CD4-positive, alpha-beta T cell (primary cell): ENCODE measurements around the gene KCND1. TPM values are rescaled to one million over a fixed set of nuclear protein-coding genes. Genes with fewer than 3 reads are reported as not detected.

ENCODE experiments used
- ATAC-seq: fragments of 200-7000 bp; cut with Tn5 transposase; one replicate; pipeline ENCODE4 v1.10.0; 2022; ENCODE audit warnings: mild to moderate bottlenecking; ENCODE audit not compliant: poor library complexity
- CTCF ChIA-PET: fragments of 350-600 bp; sonication (Branson Sonifier 250); formaldehyde crosslinking; loops from one replicate; lab custom pipeline; 2021; ENCODE audit warnings: antibody characterized with exemption, inconsistent platforms; lab: Charles Lee
- POLR2A ChIA-PET: fragments of 350-600 bp; sonication (Branson Sonifier 250); formaldehyde crosslinking; loops from one replicate; lab custom pipeline; 2021; ENCODE audit warnings: antibody characterized with exemption, inconsistent platforms; lab: Charles Lee
- DNase-seq, 14 experiments: peaks; one replicate each; pipeline ENCODE4 v3.0.0-alpha.2; 2013 to 2020; ENCODE audit warnings: mixed read lengths in 2 of 14
- H3K27ac ChIP-seq, 2 donors: one replicate each; pipeline versions ENCODE4 v1.5.1 to v1.7.0; 2013; ENCODE audit warnings: low read length in 2 of 2, low read depth in 1 of 2, mild to moderate bottlenecking in 1 of 2
- H3K27me3 ChIP-seq, 2 experiments: 1 replicate in 1 of 2; 2 replicates in 1 of 2; pipeline versions ENCODE4 v1.6.1 to v1.7.0; 2013; ENCODE audit warnings: low read length in 2 of 2, control low read depth in 1 of 2, mild to moderate bottlenecking in 1 of 2, moderate library complexity in 1 of 2; ENCODE audit not compliant: insufficient read depth in 2 of 2, control insufficient read depth in 1 of 2
- H3K36me3 ChIP-seq: one replicate; pipeline ENCODE4 v1.6.1; 2013; ENCODE audit warnings: low read length, control low read depth; ENCODE audit not compliant: insufficient read depth
- H3K4me1 ChIP-seq: one replicate; pipeline ENCODE4 v1.6.1; 2013; ENCODE audit warnings: low read length, control low read depth; ENCODE audit not compliant: insufficient read depth
- H3K4me3 ChIP-seq: one replicate; pipeline ENCODE4 v1.5.1; 2013; ENCODE audit warnings: mild to moderate bottlenecking, low read length, moderate library complexity
- H3K9me3 ChIP-seq, 2 experiments: 1 replicate in 1 of 2; 2 replicates in 1 of 2; pipeline versions ENCODE4 v1.6.1 to v1.7.0; 2013; ENCODE audit warnings: low read length in 2 of 2, mild to moderate bottlenecking in 2 of 2, control low read depth in 1 of 2, moderate library complexity in 1 of 2; ENCODE audit not compliant: control insufficient read depth in 1 of 2, insufficient read depth in 1 of 2
- H3K27ac Mint-ChIP-seq: one replicate; pipeline ENCODE4 v1.8.0; 2020; ENCODE audit warnings: mixed read lengths
- H3K27me3 Mint-ChIP-seq: one replicate; pipeline ENCODE4 v1.8.0; 2021; ENCODE audit warnings: mixed read lengths
- H3K36me3 Mint-ChIP-seq: one replicate; pipeline ENCODE4 v1.8.0; 2021; ENCODE audit warnings: low read depth, mixed read lengths
- H3K4me1 Mint-ChIP-seq: one replicate; pipeline ENCODE4 v1.8.0; 2021; ENCODE audit warnings: low read depth, mixed read lengths
- H3K4me3 Mint-ChIP-seq: one replicate; pipeline ENCODE4 v1.8.0; 2020; ENCODE audit warnings: mild to moderate bottlenecking, mixed read lengths
- H3K9me3 Mint-ChIP-seq: one replicate; pipeline ENCODE4 v1.8.0; 2020; ENCODE audit warnings: mixed read lengths
- CTCF ChIP-seq: fragments of 200-600 bp; IDR thresholded peaks from one replicate; pipeline ENCODE4 v1.8.0; 2022; ENCODE audit warnings: antibody characterized with exemption, mild to moderate bottlenecking
- intact Hi-C, 2 experiments: fragments of 100-400 bp; cut with DNase I in 1 of 2; cut with micrococcal nuclease in 1 of 2; formaldehyde crosslinking; loops; one replicate each; pipeline versions ENCODE4 v1.15.1 to v1.9.0; 2023 to 2025; cut with DNase I, micrococcal nuclease
- total RNA-seq, 174 experiments: library from RNA in 2 of 174; stranded (reverse) in 2 of 174; gene quantifications; one replicate each; pipeline ENCODE4 v1.2.3 and lab custom pipeline; 2021 to 2026

KCND1 gene
- total RNA-seq, 2 experiments from 2014 or later, result 1.5 to 2.7 TPM

GRCh38 chrX:48919947-48920717 is 51.5 kb downstream of the KCND1 start:
- DNase-seq (peak in 9 of 14 experiments; percentile 19 to 74 (median 51)), ATAC-seq (peak; percentile 34)
- Histone ChIP-seq H3K27ac (peak overlapping the region; percentile 71 to 94), H3K27me3 (no peaks in the 10 kb centered on the region), H3K36me3 (peaks cover 53% of the 10 kb centered on the region), H3K4me3 (peak overlapping the region; percentile 89), H3K9me3 (no peaks in the 10 kb centered on the region), H3K4me1 (peaks cover 67% of the 10 kb centered on the region)
- Mint-ChIP-seq H3K4me1 (peaks cover 43% of the 10 kb centered on the region), H3K27ac (peak overlapping the region; percentile 95), H3K36me3 (peaks cover 75% of the 10 kb centered on the region), H3K9me3 (no peaks in the 10 kb centered on the region), H3K27me3 (no peaks in the 10 kb centered on the region), H3K4me3 (peak overlapping the region; percentile 98)
- ChIA-PET POLR2A (interaction anchor here (1.0 to 11.7 kb wide), 14 partner anchors 8 to 346 kb away, joined by 3 to 335 read pairs (median 7); partner anchors contain the start of genes HDAC6, OTUD5, PQBP1 and RBM3), CTCF (interaction anchor here (0.7 to 2.6 kb wide), 3 partner anchors 17 to 26 kb away, joined by 3 to 10 read pairs (median 3); no protein-coding TSS in a partner anchor)
- TF ChIP-seq CTCF, result no peak
- intact Hi-C loops, result loop anchor here (1.0 to 10.0 kb wide), 5 partner anchors 17 to 1265 kb away; partner anchors contain the start of genes ELK1 (in 1 of the 2), OTUD5 (in 1 of the 2) and UXT (in 1 of the 2)

- Mint-ChIP-seq H3K27me3 (no peaks in the 10 kb centered on the region), H3K4me1 (peaks cover 48% of the 10 kb centered on the region), H3K36me3 (peaks cover 78% of the 10 kb centered on the region), H3K27ac (peak overlapping the region; percentile 95), H3K4me3 (peak overlapping the region; percentile 98), H3K9me3 (no peaks in the 10 kb centered on the region)
- TF ChIP-seq CTCF, result no peak
- DNase-seq, result peak in 11 of 14 experiments; percentile 26 to 69 (median 46)
- no peaks in the 10 kb centered on the region for H3K27me3 ChIP-seq
- ChIA-PET POLR2A (interaction anchor here (1.0 to 11.7 kb wide), 12 partner anchors 8 to 345 kb away, joined by 3 to 335 read pairs (median 7); partner anchors contain the start of genes HDAC6, OTUD5, PQBP1 and RBM3), CTCF (interaction anchor here (0.8 to 2.6 kb wide), 2 partner anchors 18 to 19 kb away, joined by 3 to 10 read pairs; no protein-coding TSS in a partner anchor)
- peaks cover 69% of the 10 kb centered on the region for H3K4me1 ChIP-seq
- peak overlapping the region; percentile 71 to 94 for H3K27ac ChIP-seq
- H3K9me3 ChIP-seq, result no peaks in the 10 kb centered on the region
- intact Hi-C loops, result loop anchor here (5.0 to 10.0 kb wide), 4 partner anchors 38 to 1265 kb away; partner anchors contain the start of genes ELK1 (in 1 of the 2), OTUD5 (in 1 of the 2) and UXT (in 1 of the 2)
- ATAC-seq, result peak; percentile 8
- peaks cover 56% of the 10 kb centered on the region for H3K36me3 ChIP-seq
- peak overlapping the region; percentile 89 for H3K4me3 ChIP-seq
Measured at GRCh38 chrX:48919360-48919841, 52.2 kb downstream of the KCND1 start.

GRCh38 chrX:48918643-48919340 is 52.9 kb downstream of the KCND1 start, which contains the start of gene PIM2:
Gene PIM2, minus strand, starts transcription at chrX:48919024. Its CDS starts 190 bp downstream, at chrX:48918834.
- H3K27ac Mint-ChIP-seq, result peak within 1 kb of the TSS; percentile 95
- H3K27me3 ChIP-seq, result no peaks in the 10 kb centered on the region

More at GRCh38 chrX:48918643-48919340, 52.9 kb downstream of the KCND1 start, which contains the start of gene PIM2:
- Histone ChIP-seq H3K9me3 (no peaks in the 10 kb centered on the region), H3K27ac (peak within 1 kb of the TSS; percentile 71 to 94), H3K36me3 (peaks cover 56% of the 10 kb centered on the region), H3K4me3 (peak within 1 kb of the TSS; percentile 89), H3K4me1 (peaks cover 69% of the 10 kb centered on the region)
- ChIA-PET CTCF (interaction anchor here (2.6 to 4.0 kb wide), 3 partner anchors 18 to 27 kb away, joined by 8 to 15 read pairs (median 10); no protein-coding TSS in a partner anchor), POLR2A (interaction anchor here (1.0 to 11.7 kb wide), 11 partner anchors 9 to 345 kb away, joined by 3 to 335 read pairs (median 7); partner anchors contain the start of genes HDAC6, OTUD5, PQBP1 and RBM3)
- intact Hi-C loops, result loop anchor here (5.0 to 10.0 kb wide), 4 partner anchors 39 to 1264 kb away; partner anchors contain the start of genes ELK1 (in 1 of the 2), OTUD5 (in 1 of the 2) and UXT (in 1 of the 2)
- no peaks in the 10 kb centered on the region for H3K27me3 Mint-ChIP-seq
- H3K9me3 Mint-ChIP-seq, result no peaks in the 10 kb centered on the region
- peaks cover 78% of the 10 kb centered on the region for H3K36me3 Mint-ChIP-seq
- no peak for TF ChIP-seq CTCF
- DNase-seq (peak; percentile 83 to 97 (median 91)), ATAC-seq (peak; percentile 71)
- H3K4me3 Mint-ChIP-seq, result peak within 1 kb of the TSS; percentile 98
- peaks cover 50% of the 10 kb centered on the region for H3K4me1 Mint-ChIP-seq
